Measurements from ENCODE around the gene SOHLH1.
A peak's percentile ranks its signal among the peaks of the same experiment; 100 is the strongest.

Gene SOHLH1

GRCh38 chr9:135701959-135702721, 2.9 kb upstream of the SOHLH1 start, which contains the start of gene KCNT1:
Gene KCNT1 (plus strand): TSS chr9:135702185. CDS start chr9:135702259, 74 bp downstream.
- peak; percentile 70 for DNase-seq

- no peak for DNase-seq
These were observed 2.0 kb upstream of the SOHLH1 start for GRCh38 chr9:135701067-135701958.

- no peak for DNase-seq
These were observed 1.2 kb upstream of the SOHLH1 start for GRCh38 chr9:135700525-135700924.

GRCh38 chr9:135698767-135699166, 514 bp downstream of the SOHLH1 start:
- DNase-seq: no peak

GRCh38 chr9:135698236-135698635, 1.0 kb downstream of the SOHLH1 start:
- DNase-seq: no peak

- DNase-seq: no peak
These were observed 2.1 kb downstream of the SOHLH1 start for GRCh38 chr9:135697226-135697625.

GRCh38 chr9:135696446-135696845, 2.8 kb downstream of the SOHLH1 start:
- no peak for DNase-seq

- DNase-seq: no peak
These were observed 3.6 kb downstream of the SOHLH1 start for GRCh38 chr9:135695642-135696041.

GRCh38 chr9:135695036-135695435, 4.2 kb downstream of the SOHLH1 start:
- DNase-seq: no peak

GRCh38 chr9:135694414-135694813, 4.9 kb downstream of the SOHLH1 start:
- no peak for DNase-seq

GRCh38 chr9:135693771-135694170, 5.5 kb downstream of the SOHLH1 start:
- DNase-seq: no peak

GRCh38 chr9:135693265-135693664, 6.0 kb downstream of the SOHLH1 start:
- no peak for DNase-seq

GRCh38 chr9:135692410-135692809, 6.9 kb downstream of the SOHLH1 start:
- DNase-seq: no peak

GRCh38 chr9:135690836-135691570, 8.3 kb downstream of the SOHLH1 start:
- no peak for DNase-seq

- DNase-seq: no peak
These were observed 10.3 kb downstream of the SOHLH1 start for GRCh38 chr9:135689011-135689410.

- no peak for DNase-seq
These were observed 12.1 kb downstream of the SOHLH1 start for GRCh38 chr9:135687216-135687615.

- DNase-seq: no peak
These were observed 14.6 kb downstream of the SOHLH1 start for GRCh38 chr9:135684691-135685090.

GRCh38 chr9:135683401-135684034, 15.8 kb downstream of the SOHLH1 start:
- DNase-seq: no peak

- no peak for DNase-seq
These were observed 18.1 kb downstream of the SOHLH1 start for GRCh38 chr9:135681161-135681560.

- DNase-seq: no peak
These were observed 19.2 kb downstream of the SOHLH1 start for GRCh38 chr9:135680056-135680455.

GRCh38 chr9:135678236-135679017, 20.9 kb downstream of the SOHLH1 start:
- no peak for DNase-seq

- DNase-seq: no peak
These were observed 21.6 kb downstream of the SOHLH1 start for GRCh38 chr9:135677641-135678168.

Data from OCI-M1 (cell line).